ENCODE data around the gene ZMAT3.
"Not testable (repeated sequence)": the region's sequence is repeated elsewhere in the genome, so short reads cannot be mapped to it uniquely, and the experiment has no call there.

The ZMAT3 gene

GRCh38 chr3:179071323-179072099 is at the start of gene ZMAT3:
TSS of gene ZMAT3 (minus strand) at chr3:179071809. CDS start at chr3:179067752, 4,057 bp downstream.
- CTCF ChIA-PET, result interaction anchor here (0.9 to 6.7 kb wide), 5 partner anchors 11 to 250 kb away, joined by 3 to 40 read pairs (median 22); no protein-coding TSS in a partner anchor
- peak within 1 kb of the TSS; percentile 94 for H3K4me3 Mint-ChIP-seq
- peaks cover 62% of the 10 kb centered on the region for H3K4me1 Mint-ChIP-seq
- DNase-seq, result peak; percentile 89
- no peaks in the 10 kb centered on the region for H3K9me3 Mint-ChIP-seq
- peak within 1 kb of the TSS; percentile 92 for H3K27ac Mint-ChIP-seq
- H3K27me3 Mint-ChIP-seq, result no peaks in the 10 kb centered on the region
- peaks cover 17% of the 10 kb centered on the region for H3K36me3 Mint-ChIP-seq

GRCh38 chr3:179116816-179117215 is 45.2 kb upstream of the ZMAT3 start:
- Mint-ChIP-seq H3K27ac (no peak overlapping the region), H3K36me3 (no peaks in the 10 kb centered on the region), H3K4me1 (no peaks in the 10 kb centered on the region), H3K27me3 (peaks cover 10% of the 10 kb centered on the region), H3K4me3 (no peak overlapping the region), H3K9me3 (peaks cover 3% of the 10 kb centered on the region)
- CTCF ChIA-PET, result interaction anchor here (1.2 kb wide), 1 partner anchor 101 kb away, joined by 3 read pairs; no protein-coding TSS in a partner anchor
- DNase-seq, result no peak

GRCh38 chr3:179115444-179115843 is 43.8 kb upstream of the ZMAT3 start:
- CTCF ChIA-PET, H3K4me1 Mint-ChIP-seq, H3K36me3 Mint-ChIP-seq, H3K4me3 Mint-ChIP-seq, H3K27ac Mint-ChIP-seq, DNase-seq, H3K9me3 Mint-ChIP-seq: not testable (repeated sequence)
- H3K27me3 Mint-ChIP-seq, result peaks cover 10% of the 10 kb centered on the region

GRCh38 chr3:179113903-179114302 is 42.3 kb upstream of the ZMAT3 start:
- no peaks in the 10 kb centered on the region for H3K36me3 Mint-ChIP-seq
- no peaks in the 10 kb centered on the region for H3K4me1 Mint-ChIP-seq
- no peak overlapping the region for H3K27ac Mint-ChIP-seq
- DNase-seq, result no peak
- H3K4me3 Mint-ChIP-seq, result no peak overlapping the region
- CTCF ChIA-PET, result no interaction called here
- H3K27me3 Mint-ChIP-seq, result peaks cover 10% of the 10 kb centered on the region
- no peaks in the 10 kb centered on the region for H3K9me3 Mint-ChIP-seq

GRCh38 chr3:179108086-179108485 is 36.5 kb upstream of the ZMAT3 start:
- no peaks in the 10 kb centered on the region for H3K36me3 Mint-ChIP-seq
- H3K4me1 Mint-ChIP-seq, result no peaks in the 10 kb centered on the region
- CTCF ChIA-PET, result interaction anchor here (0.6 to 2.3 kb wide), 5 partner anchors 12 to 212 kb away, joined by 3 to 8 read pairs (median 4); no protein-coding TSS in a partner anchor
- no peak overlapping the region for H3K4me3 Mint-ChIP-seq
- no peaks in the 10 kb centered on the region for H3K27me3 Mint-ChIP-seq
- H3K9me3 Mint-ChIP-seq, result no peaks in the 10 kb centered on the region
- no peak for DNase-seq
- no peak overlapping the region for H3K27ac Mint-ChIP-seq

- Mint-ChIP-seq H3K36me3 (no peaks in the 10 kb centered on the region), H3K4me1 (no peaks in the 10 kb centered on the region), H3K27ac (no peak overlapping the region), H3K4me3 (no peak overlapping the region), H3K27me3 (no peaks in the 10 kb centered on the region), H3K9me3 (no peaks in the 10 kb centered on the region)
- CTCF ChIA-PET, result interaction anchor here (0.6 to 2.3 kb wide), 4 partner anchors 12 to 213 kb away, joined by 3 to 8 read pairs (median 4); no protein-coding TSS in a partner anchor
- no peak for DNase-seq
These were observed 36.0 kb upstream of the ZMAT3 start for GRCh38 chr3:179107617-179108016.

- CTCF ChIA-PET, result interaction anchor here (0.6 to 2.9 kb wide), 6 partner anchors 11 to 215 kb away, joined by 3 to 10 read pairs (median 6); no protein-coding TSS in a partner anchor
- no peak overlapping the region for H3K4me3 Mint-ChIP-seq
- no peak for DNase-seq
- H3K27ac Mint-ChIP-seq, result no peak overlapping the region
- no peaks in the 10 kb centered on the region for H3K9me3 Mint-ChIP-seq
- H3K4me1 Mint-ChIP-seq, result no peaks in the 10 kb centered on the region
- no peaks in the 10 kb centered on the region for H3K27me3 Mint-ChIP-seq
- no peaks in the 10 kb centered on the region for H3K36me3 Mint-ChIP-seq
These were observed 34.3 kb upstream of the ZMAT3 start for GRCh38 chr3:179105881-179106280.

GRCh38 chr3:179100652-179101051 is 29.0 kb upstream of the ZMAT3 start:
- no peaks in the 10 kb centered on the region for H3K9me3 Mint-ChIP-seq
- CTCF ChIA-PET, result interaction anchor here (2.0 kb wide), 1 partner anchor 25 kb away, joined by 5 read pairs; no protein-coding TSS in a partner anchor
- H3K27ac Mint-ChIP-seq, result no peak overlapping the region
- H3K27me3 Mint-ChIP-seq, result peaks cover 6% of the 10 kb centered on the region
- no peaks in the 10 kb centered on the region for H3K36me3 Mint-ChIP-seq
- no peak for DNase-seq
- no peaks in the 10 kb centered on the region for H3K4me1 Mint-ChIP-seq
- no peak overlapping the region for H3K4me3 Mint-ChIP-seq

GRCh38 chr3:179098388-179099077 is 26.9 kb upstream of the ZMAT3 start:
- H3K36me3 Mint-ChIP-seq, result no peaks in the 10 kb centered on the region
- H3K4me1 Mint-ChIP-seq, result no peaks in the 10 kb centered on the region
- H3K9me3 Mint-ChIP-seq, result no peaks in the 10 kb centered on the region
- H3K4me3 Mint-ChIP-seq, result no peak overlapping the region
- H3K27me3 Mint-ChIP-seq, result peaks cover 10% of the 10 kb centered on the region
- CTCF ChIA-PET, result interaction anchor here (0.6 to 1.6 kb wide), 4 partner anchors 30 to 535 kb away, joined by 3 to 4 read pairs (median 4); no protein-coding TSS in a partner anchor
- H3K27ac Mint-ChIP-seq, result no peak overlapping the region
- no peak for DNase-seq

GRCh38 chr3:179093807-179094206 is 22.2 kb upstream of the ZMAT3 start:
- no peak overlapping the region for H3K4me3 Mint-ChIP-seq
- no peaks in the 10 kb centered on the region for H3K36me3 Mint-ChIP-seq
- H3K27ac Mint-ChIP-seq, result no peak overlapping the region
- CTCF ChIA-PET, result interaction anchor here (1.0 to 2.3 kb wide), 3 partner anchors 11 to 18 kb away, joined by 3 to 10 read pairs (median 3); no protein-coding TSS in a partner anchor
- DNase-seq, result no peak
- no peaks in the 10 kb centered on the region for H3K9me3 Mint-ChIP-seq
- peaks cover 10% of the 10 kb centered on the region for H3K27me3 Mint-ChIP-seq
- peaks cover 14% of the 10 kb centered on the region for H3K4me1 Mint-ChIP-seq

- DNase-seq, result no peak
- Mint-ChIP-seq H3K27me3 (peaks cover 5% of the 10 kb centered on the region), H3K4me3 (no peak overlapping the region), H3K9me3 (peaks cover 2% of the 10 kb centered on the region), H3K27ac (no peak overlapping the region), H3K4me1 (peaks cover 17% of the 10 kb centered on the region), H3K36me3 (no peaks in the 10 kb centered on the region)
- CTCF ChIA-PET, result no interaction called here
These were observed 19.5 kb upstream of the ZMAT3 start for GRCh38 chr3:179091113-179091512.

GRCh38 chr3:179088306-179088705 is 16.7 kb upstream of the ZMAT3 start:
- CTCF ChIA-PET, result no interaction called here
- Mint-ChIP-seq H3K27ac (no peak overlapping the region), H3K27me3 (no peaks in the 10 kb centered on the region), H3K4me3 (no peak overlapping the region), H3K9me3 (peaks cover 2% of the 10 kb centered on the region), H3K4me1 (peaks cover 27% of the 10 kb centered on the region), H3K36me3 (no peaks in the 10 kb centered on the region)
- no peak for DNase-seq

- Mint-ChIP-seq H3K27ac (peak overlapping the region; percentile 50), H3K27me3 (no peaks in the 10 kb centered on the region), H3K9me3 (peaks cover 2% of the 10 kb centered on the region), H3K4me3 (no peak overlapping the region), H3K36me3 (no peaks in the 10 kb centered on the region), H3K4me1 (peaks cover 13% of the 10 kb centered on the region)
- no peak for DNase-seq
- CTCF ChIA-PET, result interaction anchor here (0.6 to 1.4 kb wide), 5 partner anchors 10 to 245 kb away, joined by 3 to 5 read pairs (median 3); no protein-coding TSS in a partner anchor
These were observed 12.4 kb upstream of the ZMAT3 start for GRCh38 chr3:179083977-179084376.

GRCh38 chr3:179082416-179082815 is 10.8 kb upstream of the ZMAT3 start:
- DNase-seq, result no peak
- Mint-ChIP-seq H3K4me3 (no peak overlapping the region), H3K4me1 (peaks cover 9% of the 10 kb centered on the region), H3K27ac (no peak overlapping the region), H3K36me3 (no peaks in the 10 kb centered on the region), H3K9me3 (no peaks in the 10 kb centered on the region), H3K27me3 (no peaks in the 10 kb centered on the region)
- CTCF ChIA-PET, result interaction anchor here (0.7 to 1.5 kb wide), 5 partner anchors 9 to 14 kb away, joined by 3 to 5 read pairs (median 3); partner anchors contain the start of gene ZMAT3
